Activated CD8-positive, alpha-beta memory T cell treated with anti-CD3 and anti-CD28 coated beads, Interleukin-2, amount 50 U/mL, for 1 hour (primary cell): ENCODE results near the gene GPR34.
"Not testable (repeated sequence)": the region's sequence is repeated elsewhere in the genome, so short reads cannot be mapped to it uniquely, and the experiment has no call there.

Source experiments
- DNase-seq: peaks from one replicate; pipeline ENCODE4 v3.0.0-alpha.2; 2020; ENCODE audit errors: extremely low read depth

GPR34 gene

DNA sequence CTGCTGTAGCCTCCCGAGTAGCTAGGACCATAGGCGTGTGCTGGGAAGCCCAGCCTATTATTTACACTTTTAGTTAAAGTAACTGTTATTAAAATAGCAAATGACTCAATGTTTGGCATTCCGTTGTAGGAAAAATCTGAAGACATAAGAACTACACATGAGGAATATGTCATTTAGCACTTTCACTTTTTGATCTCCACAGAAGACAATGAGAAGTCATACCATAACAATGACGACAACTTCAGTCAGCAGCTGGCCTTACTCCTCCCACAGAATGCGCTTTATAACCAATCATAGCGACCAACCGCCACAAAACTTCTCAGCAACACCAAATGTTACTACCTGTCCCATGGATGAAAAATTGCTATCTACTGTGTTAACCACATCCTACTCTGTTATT lies 6.7 kb downstream of the GPR34 start:
- DNase-seq, result no peak

- DNase-seq, result no peak
These were observed 14.8 kb downstream of the GPR34 start for GRCh38 chrX:41703574-41704029.

DNA sequence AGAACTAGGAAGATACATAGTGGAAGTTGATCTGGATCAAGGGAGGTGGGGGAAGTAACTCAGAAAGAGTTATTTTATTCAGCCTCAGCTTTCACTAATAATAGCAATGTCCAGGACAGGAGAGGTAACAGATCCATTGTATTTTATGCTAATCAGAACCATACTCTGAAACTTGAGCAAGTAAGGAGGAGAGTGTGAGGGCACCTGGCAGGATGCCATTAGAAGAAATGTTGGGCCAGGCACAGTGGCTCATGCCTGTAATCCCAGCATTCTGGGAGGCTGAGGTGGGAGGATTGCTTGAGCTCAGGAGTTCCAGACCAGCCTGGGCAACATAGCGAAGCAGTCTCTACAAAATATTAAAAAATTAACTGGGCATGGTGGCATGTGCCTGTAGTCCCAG lies 16.3 kb downstream of the GPR34 start:
- DNase-seq, result no peak

DNA sequence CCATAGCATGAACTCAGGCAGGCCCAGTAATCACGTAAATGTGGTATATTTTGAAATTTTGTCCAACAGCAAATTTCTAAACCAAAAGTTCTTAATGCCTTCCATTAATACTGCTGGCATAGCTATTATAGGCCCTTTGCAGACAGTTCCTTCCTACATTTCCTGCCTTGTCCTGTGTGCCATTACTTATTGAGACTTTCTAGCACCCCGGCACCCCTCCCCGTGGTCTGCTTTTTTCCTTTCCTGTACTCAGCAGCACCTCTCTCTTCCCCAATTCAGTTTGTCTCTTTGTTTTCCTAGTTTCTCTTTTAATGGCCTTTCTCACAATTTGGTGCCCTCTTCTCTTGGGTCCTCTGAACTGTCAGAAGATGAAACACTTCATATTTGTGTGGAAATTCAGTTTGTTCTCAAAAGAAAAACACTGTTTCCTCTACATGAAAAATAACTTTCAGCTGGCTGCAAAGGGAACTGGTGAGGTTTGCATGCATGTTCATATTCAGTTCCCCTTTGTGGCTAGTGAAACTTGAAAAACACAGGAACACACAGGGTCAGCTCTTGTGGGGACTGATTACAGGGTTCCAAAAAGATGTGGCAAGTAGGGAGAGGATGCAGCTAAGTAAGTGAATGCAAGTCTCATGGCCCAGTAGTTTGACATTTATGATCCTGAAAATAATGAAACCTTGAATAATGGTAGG lies 17.1 kb downstream of the GPR34 start:
- no peak for DNase-seq

DNA sequence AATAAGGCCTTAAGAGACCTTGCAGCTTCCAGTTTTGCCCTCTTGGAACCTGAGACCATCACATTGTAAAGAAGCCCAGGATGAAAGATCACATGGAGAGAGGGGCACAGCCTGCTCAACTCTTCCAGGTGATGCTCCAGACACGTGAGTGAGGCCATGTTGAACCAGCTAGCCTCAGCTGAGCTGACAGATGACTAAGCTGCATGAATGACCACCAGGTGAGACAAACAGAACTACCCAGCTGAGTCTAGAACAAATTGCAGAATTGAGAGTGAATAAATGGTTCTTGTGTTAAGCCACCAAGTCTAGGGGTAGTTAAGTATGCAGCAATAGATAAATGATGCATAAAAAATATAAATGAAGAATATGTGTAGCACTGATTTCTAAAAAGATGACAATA lies 18.4 kb downstream of the GPR34 start:
- DNase-seq, result no peak

DNA sequence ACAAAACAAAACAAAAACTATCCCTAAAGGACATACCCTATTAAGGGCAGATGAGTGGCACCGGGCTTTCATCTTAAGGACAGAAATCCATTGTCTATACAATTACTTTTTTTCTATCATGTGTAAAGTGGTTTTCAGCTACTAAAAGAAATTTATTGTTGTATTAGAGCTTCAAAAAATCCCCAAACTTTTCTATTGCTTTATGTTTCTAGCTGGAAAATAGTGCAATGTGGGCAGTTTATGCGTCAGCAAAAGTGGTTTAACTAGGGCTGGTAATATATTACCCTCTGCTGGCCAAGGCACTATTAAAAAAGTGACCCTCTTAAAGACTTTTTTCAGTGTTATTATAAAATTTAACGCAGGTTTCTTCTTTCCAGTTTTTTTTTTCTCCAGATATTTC lies 19.7 kb downstream of the GPR34 start:
- DNase-seq, result no peak

- no peak for DNase-seq
These were observed 22.4 kb downstream of the GPR34 start for GRCh38 chrX:41711021-41711667.

- DNase-seq, result no peak
These were observed 27.4 kb downstream of the GPR34 start for GRCh38 chrX:41716222-41716621.

DNA sequence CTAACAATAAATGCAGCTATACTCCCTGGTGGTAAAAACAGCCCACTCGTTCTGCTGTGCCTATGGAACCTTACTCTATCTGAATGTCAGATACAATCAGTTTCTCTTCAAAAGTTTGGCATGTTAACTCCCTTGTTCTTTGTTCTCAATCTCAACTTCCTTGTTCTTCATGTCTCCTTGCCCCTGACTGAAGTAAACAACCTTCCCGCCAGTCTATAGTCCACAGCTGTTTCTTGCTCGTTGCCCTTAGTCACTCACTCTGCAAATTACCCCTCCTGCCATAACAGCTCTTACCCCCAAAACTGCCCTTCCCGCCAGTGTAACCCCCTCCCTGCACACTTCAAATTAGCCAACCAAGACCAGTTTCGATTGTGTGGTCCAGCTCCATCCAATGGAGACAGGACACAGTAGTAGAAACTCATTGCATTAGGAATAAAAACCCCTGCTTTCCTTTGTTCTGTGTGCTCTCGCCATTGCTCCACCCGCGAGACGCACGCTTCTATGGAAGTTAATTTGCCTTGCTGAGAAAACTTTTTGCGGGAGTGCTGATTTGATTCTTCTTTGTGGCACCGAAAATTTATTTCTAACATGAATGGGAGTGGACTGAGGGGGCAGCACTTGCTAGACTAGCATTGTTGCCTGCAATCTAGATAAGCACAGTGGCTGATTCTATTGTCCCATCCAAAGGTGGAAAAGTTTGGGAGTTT lies 28.1 kb downstream of the GPR34 start:
- DNase-seq, result no peak

DNA sequence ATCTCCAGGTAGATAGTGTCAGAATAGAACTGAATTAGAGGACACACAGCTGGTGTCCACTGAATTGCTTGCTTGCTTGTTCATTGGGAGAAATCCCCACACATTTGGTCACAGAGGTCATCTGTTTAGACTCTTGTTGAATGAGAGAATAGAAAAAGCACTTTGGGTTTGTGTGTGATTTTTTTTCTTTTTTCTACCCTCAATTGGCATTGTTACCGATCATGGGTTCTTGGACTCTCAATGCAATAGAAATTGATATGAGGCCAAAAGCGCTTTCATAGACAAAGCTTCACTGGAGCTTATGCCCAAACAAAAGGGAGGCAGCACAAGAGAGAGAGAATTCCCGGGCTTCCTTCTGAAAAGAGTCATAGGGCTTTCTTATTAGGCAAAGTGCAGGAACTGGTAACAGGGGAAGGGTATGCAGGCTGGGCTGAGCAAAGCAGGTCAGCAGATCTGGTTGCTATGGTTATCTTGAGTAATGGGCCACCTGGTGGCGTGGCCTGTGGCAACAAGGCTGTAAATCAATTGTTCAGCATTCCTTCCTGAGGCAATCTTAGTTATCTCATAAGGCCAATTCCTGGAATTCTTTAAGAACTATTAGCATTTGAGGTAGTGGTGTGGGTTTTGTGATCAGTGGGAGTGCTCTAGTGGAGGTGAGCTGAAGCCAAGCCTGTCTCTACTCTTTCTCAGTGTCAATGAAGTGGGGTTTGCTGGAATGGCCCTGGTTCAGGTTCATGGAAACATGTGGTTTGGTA lies 29.9 kb downstream of the GPR34 start:
- DNase-seq, result no peak

- DNase-seq, result not testable (repeated sequence)
These were observed 30.8 kb downstream of the GPR34 start for GRCh38 chrX:41719610-41720009.

DNA sequence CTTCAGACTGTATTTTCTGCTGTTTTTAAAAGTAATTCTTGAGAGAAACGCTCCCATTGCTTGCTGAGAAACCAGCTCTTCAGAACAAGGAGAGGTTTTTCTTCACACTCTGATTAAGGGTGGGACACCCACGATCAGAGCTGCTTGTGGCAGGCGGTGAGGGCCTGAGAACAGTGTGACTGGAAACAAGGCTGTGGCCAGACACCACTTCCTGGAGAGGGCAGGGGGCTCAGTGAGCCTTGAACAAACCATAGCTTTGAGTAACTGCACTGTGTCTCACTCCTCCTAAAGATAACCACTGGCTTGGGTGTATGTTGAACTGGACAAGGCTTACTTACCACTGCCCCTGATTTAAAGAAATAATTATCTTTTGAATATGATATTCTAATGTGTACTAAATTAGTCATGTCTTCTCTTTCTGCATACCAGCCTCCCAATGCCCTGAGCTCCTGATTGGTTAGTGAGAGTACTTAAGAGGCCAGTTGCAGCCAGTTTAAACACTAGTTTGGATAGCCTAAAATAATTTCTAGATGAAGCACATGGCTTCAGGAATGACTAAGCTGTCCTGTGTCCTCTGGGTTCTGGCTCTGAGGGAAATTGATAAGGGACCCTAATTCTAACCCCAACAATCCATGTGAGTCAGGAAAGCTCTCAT lies 31.5 kb downstream of the GPR34 start:
- peak; percentile 16 for DNase-seq

DNA sequence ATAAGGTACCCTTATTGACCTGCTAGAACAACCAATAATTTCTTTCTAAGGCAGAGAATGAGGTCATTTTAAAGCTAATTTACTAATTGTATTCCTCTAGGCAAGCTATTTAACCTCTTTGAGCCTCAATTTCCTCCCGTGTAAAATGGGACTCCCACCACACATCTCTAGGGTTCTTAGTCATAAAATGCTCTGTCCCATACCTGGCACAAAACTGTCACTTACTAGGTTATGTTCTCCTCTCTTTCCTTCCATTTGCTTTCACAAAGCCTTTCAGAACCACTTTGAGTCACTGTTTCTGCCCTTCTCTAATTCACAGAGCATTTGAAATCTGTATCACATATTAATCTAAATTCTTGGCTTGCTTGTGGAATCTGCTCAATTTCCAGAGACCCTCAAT lies 32.8 kb downstream of the GPR34 start:
- no peak for DNase-seq

DNA sequence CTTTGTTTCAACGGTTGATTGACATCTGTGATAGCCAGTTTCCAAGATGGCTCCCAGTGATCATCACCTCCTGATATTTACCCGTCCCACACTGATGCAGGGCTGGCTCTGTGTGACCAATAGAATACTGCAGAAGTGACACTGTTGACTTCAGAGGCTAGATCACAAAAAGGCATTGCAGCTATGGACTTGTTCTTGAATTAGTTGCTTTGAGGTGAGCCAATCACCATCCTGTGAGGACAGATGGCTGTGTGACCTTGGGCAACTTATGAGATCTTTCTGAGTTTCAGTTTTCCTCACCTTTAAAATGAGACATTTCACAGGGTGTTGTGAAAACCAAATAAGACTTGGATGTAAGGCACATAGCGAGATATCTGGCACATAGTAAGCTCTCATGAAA lies 33.4 kb downstream of the GPR34 start:
- DNase-seq, result no peak

- no peak for DNase-seq
These were observed 34.2 kb downstream of the GPR34 start for GRCh38 chrX:41722816-41723618.

DNA sequence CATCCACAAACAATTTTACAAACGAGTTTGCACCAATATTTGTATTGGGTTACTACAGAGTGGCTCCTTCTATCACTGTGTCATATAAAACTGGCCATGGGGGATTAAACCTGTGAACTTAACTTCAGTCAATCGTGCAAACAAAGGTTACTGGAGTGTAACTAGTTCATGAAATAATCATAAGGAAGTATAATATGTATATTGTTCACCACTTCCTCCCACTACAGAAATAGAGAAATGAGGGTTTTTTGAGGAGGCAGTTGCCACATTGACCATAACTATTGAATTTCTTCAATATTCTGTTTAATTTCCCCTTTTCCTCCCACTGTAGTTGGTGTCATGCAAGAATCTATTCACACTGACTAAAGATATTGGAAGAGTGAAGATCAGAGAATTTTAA lies 35.1 kb downstream of the GPR34 start, which contains the start of gene GPR82:
Gene GPR82 (plus strand): TSS at position 356 of the 400 bp plus-strand sequence. CDS start 2,846 bp downstream, outside the sequence.
- DNase-seq, result no peak

DNA sequence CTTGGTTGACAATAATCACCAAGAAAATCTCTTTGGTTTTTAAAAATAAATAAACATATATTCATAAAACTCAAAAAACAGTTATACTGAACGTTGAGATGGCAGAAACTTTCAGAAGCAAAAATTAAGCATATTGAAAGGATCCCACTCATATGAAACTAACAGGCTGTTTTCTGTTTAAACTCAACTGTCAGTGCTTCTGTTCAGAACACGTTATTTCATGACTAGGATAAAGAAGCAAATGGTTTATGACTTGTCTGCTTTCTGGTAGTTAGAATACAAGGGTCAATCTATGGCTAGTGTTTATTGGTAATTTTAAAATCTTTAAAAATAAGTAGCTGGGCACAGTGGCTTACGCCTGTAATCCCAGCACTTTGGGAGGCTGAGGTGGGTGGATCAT lies 39.4 kb downstream of the GPR34 start:
- no peak for DNase-seq

DNA sequence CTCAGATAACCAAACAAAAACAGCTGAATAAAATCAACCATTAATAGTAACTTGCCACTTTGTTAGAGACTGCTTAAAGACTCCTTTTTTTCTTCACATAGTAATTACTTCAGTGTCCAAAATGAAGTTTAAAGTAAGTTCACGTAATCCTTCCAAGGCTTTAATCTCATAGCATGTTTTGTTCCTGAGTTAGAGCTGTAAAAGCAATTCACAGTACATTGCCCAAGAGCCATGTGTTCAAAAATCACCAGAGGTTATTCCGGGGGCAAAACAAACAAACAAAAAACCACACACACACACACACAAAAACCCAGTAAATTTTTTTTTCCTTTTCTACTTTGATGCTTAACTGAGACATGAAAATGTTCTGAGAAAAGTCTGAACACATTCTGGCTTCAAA lies 41.3 kb downstream of the GPR34 start:
- DNase-seq, result no peak

GRCh38 chrX:41732260-41732659 lies 43.5 kb downstream of the GPR34 start:
- DNase-seq, result no peak

GRCh38 chrX:41733939-41734338 lies 45.2 kb downstream of the GPR34 start:
- DNase-seq, result no peak

DNA sequence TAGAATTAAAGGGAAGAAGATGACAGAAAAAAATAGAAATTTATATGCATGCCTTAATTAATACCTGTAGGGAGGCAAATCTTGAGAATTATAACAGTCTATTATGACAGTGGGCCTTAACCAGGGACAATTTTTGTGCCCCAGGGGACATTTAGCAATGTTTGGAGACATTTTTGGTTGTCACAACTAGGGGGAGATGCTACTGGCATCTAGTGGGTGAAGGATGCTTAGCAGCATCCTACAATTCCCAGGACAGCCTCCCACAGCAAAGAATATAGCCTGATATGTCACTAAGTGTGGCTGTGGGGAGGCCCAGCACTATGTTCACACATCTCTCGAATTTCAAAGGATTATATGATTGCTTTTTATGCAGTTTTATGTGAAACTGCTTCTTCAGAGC lies 45.8 kb downstream of the GPR34 start:
- DNase-seq, result no peak
